Mucosa of descending colon (tissue), 3 donors: ENCODE measurements around the gene PRR7. TPM values are rescaled to one million over a fixed set of nuclear protein-coding genes. Genes with fewer than 3 reads are reported as not detected.

ENCODE experiments used
- ATAC-seq: fragments of 200-7000 bp; cut with Tn5 transposase; one replicate; pipeline ENCODE4 v1.9.1; 2020; ENCODE audit warnings: mild to moderate bottlenecking, moderate library complexity
- DNase-seq, 3 donors: peaks; one replicate each; pipeline ENCODE4 v3.0.0-alpha.2; 2020
- H3K36me3 ChIP-seq: fragments of 200-600 bp; one replicate; pipeline ENCODE4 v1.8.0; 2021; ENCODE audit warnings: low read depth, mild to moderate bottlenecking
- H3K4me1 ChIP-seq: fragments of 200-600 bp; one replicate; pipeline ENCODE4 v1.8.0; 2021; ENCODE audit warnings: low read depth, mild to moderate bottlenecking
- H3K4me3 ChIP-seq: fragments of 200-600 bp; one replicate; pipeline ENCODE4 v1.8.0; 2021; ENCODE audit warnings: mild to moderate bottlenecking
- H3K9me3 ChIP-seq: fragments of 200-600 bp; one replicate; pipeline ENCODE4 v1.8.0; 2021; ENCODE audit warnings: mild to moderate bottlenecking
- intact Hi-C, 2 donors: fragments of 100-400 bp; cut with DNase I in 1 of 2; cut with micrococcal nuclease in 1 of 2; formaldehyde crosslinking; loops; one replicate each; pipeline versions ENCODE4 v1.11.0 to v1.11.1; 2022; cut with DNase I, micrococcal nuclease
- total RNA-seq, 3 donors: library from RNA; stranded (reverse); fragmentation: NEBNext Ultra II Directional in 2 of 3; extraction: Animal tissue kit (Norgen Biotek cat#: 25700) in 2 of 3; gene quantifications; one replicate each; pipeline versions ENCODE4 v1.2.1 to v1.2.4, GENCODE V29; 2021 to 2023
- TF ChIP-seq, protein P1 (sequence below): fragments of 200-600 bp; IDR thresholded peaks from one replicate; pipeline ENCODE4 v1.8.0; 2022; ENCODE audit warnings: antibody characterized with exemption, mild to moderate bottlenecking
- donor health status: DM: no; HTN: no; CAD: no; lungs with moderate emphysema.
- donor health status: DM: no; HTN: no; CAD: no.
- donor health status: DM: no; HTN: yes; CAD: no.

The PRR7 gene
- total RNA-seq, 3 donors from 2014 or later: 1.1 to 1.2 (median 1.2) TPM

DNA sequence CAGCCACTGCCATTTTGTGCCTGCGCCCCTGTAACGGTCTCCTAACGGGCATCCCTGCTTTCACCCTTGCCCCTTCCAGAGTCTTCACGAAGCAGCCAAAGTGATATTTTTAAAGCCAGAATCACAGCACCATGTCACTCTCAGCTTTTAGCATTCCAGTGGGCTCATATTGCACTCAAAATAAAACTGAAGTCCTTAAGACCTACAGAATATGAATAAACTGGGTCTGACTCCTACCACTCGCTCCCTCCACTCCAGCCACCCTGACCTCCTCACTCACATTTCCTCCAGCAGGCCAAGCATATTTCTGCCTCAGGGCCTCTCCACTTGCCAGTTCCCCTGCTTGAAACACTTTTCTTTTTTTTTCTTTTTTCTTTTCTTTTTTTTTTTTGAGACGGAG is 53.2 kb downstream of the PRR7 start:
- no peak overlapping the region for H3K4me3 ChIP-seq
- TF ChIP-seq, protein P1, sequence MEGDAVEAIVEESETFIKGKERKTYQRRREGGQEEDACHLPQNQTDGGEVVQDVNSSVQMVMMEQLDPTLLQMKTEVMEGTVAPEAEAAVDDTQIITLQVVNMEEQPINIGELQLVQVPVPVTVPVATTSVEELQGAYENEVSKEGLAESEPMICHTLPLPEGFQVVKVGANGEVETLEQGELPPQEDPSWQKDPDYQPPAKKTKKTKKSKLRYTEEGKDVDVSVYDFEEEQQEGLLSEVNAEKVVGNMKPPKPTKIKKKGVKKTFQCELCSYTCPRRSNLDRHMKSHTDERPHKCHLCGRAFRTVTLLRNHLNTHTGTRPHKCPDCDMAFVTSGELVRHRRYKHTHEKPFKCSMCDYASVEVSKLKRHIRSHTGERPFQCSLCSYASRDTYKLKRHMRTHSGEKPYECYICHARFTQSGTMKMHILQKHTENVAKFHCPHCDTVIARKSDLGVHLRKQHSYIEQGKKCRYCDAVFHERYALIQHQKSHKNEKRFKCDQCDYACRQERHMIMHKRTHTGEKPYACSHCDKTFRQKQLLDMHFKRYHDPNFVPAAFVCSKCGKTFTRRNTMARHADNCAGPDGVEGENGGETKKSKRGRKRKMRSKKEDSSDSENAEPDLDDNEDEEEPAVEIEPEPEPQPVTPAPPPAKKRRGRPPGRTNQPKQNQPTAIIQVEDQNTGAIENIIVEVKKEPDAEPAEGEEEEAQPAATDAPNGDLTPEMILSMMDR: no peak
- no peaks in the 10 kb centered on the region for H3K9me3 ChIP-seq
- no peaks in the 10 kb centered on the region for H3K36me3 ChIP-seq
- no peak for DNase-seq
- ATAC-seq: no peak
- intact Hi-C loops: loop anchor here in 1 of 2 donors (5.0 kb wide), 1 partner anchor 108 kb away; no protein-coding TSS in a partner anchor
- H3K4me1 ChIP-seq: peaks cover 19% of the 10 kb centered on the region

- intact Hi-C loops: loop anchor here in 1 of 2 donors (5.0 kb wide), 1 partner anchor 109 kb away; no protein-coding TSS in a partner anchor
- Histone ChIP-seq H3K9me3 (no peaks in the 10 kb centered on the region), H3K4me1 (peaks cover 12% of the 10 kb centered on the region), H3K4me3 (no peak overlapping the region), H3K36me3 (no peaks in the 10 kb centered on the region)
- DNase-seq (peak; percentile 89 to 97 (median 92)), ATAC-seq (peak; percentile 43)
- TF ChIP-seq, protein P1: peak; percentile 83
Observed at GRCh38 chr5:177500685-177501522, 54.3 kb downstream of the PRR7 start.

DNA sequence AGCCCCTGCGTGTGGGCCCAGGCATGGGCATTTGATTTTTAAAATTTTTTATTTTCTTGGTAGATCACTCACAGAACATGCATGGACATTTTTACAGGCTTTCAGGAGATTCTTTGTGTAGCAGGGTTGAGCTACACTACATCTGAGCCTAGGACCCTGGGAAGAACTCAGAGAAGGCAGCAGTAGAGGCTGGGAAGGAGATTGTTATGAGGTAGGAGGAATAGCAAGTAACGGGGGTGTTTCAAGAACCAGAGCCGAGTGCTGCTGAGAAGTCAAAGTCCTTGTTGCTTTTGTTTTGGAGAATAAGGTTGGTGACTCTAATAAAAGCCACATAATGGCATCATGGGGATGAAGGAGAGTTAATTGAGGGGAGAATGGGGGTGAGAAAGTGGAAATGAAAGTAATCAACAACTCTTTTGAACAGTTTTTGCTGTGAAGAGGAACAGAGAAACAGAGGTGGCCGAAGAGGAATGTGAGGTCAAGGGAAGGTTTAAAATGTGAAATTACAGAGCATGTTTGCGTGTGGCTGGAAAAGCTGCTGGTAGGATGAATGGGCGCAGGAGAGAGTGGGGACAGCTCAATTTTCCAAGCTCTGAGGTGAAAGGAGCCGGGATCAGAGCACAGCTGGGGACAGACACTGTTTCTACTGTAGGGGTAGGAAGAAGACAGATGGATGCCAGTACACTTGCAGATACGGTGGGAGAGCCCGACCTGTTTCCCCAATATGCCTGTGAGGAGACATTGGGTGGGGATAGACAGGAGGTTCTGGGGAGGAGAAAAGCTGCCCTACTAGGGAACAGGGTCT is 55.5 kb downstream of the PRR7 start:
- H3K4me3 ChIP-seq: no peak overlapping the region
- ATAC-seq: no peak
- H3K9me3 ChIP-seq: no peaks in the 10 kb centered on the region
- intact Hi-C loops: loop anchor here in 1 of 2 donors (5.0 kb wide), 1 partner anchor 110 kb away; no protein-coding TSS in a partner anchor
- no peaks in the 10 kb centered on the region for H3K36me3 ChIP-seq
- DNase-seq: no peak
- TF ChIP-seq, protein P1: no peak
- peaks cover 6% of the 10 kb centered on the region for H3K4me1 ChIP-seq

DNA sequence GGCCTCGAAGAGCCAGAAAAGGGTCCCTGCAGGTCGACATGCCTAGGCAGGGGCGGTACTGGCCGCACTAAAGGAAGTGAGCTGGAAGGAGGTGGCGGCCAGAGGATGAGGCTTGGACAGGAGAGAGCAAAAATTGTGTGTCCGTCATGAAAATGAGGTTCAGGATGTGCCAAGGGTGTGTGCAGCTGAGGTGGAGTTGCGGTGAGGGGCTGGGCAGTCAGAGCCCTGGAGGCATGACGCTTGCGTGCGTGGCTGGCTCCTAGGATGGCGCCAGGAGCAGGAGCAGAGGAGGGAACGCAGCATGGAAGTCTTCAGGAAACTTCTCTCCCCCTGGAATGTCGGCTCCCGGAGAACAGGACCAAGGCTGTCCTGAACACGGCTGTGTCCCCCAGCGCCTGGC is 56.3 kb downstream of the PRR7 start:
- Histone ChIP-seq H3K9me3 (no peaks in the 10 kb centered on the region), H3K4me3 (no peak overlapping the region), H3K36me3 (no peaks in the 10 kb centered on the region), H3K4me1 (peaks cover 6% of the 10 kb centered on the region)
- TF ChIP-seq, protein P1: no peak
- DNase-seq (no peak), ATAC-seq (no peak)
- intact Hi-C loops: loop anchor here in 1 of 2 donors (5.0 kb wide), 1 partner anchor 111 kb away; no protein-coding TSS in a partner anchor

DNA sequence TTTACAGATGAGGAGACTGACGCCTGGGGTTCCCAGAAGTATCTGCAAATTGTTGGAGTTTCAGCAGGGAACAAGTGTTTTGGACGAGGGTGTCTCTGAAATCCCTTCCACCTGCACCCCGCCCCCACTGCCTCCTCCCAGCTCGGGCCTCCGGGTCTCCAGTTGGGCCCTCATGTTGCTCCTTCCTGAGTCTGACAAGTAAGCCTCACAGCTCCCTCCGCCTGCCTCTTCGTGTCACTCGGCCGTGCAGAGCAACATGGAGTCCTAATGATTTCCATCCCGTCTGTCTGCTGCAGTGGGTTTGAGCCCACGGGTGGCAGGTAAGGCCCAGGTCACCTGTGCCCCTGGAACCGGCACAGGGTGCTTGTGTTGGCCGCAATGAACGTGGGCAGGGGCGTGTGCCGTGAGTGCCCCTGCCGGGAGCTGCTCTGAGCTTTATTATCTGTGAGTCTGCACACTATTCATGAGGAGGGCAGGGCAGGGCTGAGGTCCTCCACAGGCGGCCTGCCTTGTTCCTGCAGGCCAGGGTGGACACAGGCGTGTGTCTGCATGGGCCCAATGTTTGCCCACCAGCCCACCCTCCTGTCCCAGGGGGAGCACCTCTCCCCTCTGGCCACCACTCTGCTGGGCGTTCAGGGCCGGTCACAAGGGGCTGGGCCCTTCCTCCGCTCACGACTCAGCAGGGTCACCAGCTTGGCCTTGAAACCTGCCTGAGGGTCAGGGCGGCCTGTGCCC is 56.9 kb downstream of the PRR7 start:
- ATAC-seq: no peak
- intact Hi-C loops: loop anchor here in 1 of 2 donors (5.0 kb wide), 1 partner anchor 111 kb away; no protein-coding TSS in a partner anchor
- peaks cover under 1% of the 10 kb centered on the region for H3K4me1 ChIP-seq
- no peaks in the 10 kb centered on the region for H3K9me3 ChIP-seq
- DNase-seq: no peak
- no peak overlapping the region for H3K4me3 ChIP-seq
- TF ChIP-seq, protein P1: no peak
- no peaks in the 10 kb centered on the region for H3K36me3 ChIP-seq
